HG03432 (cell line): Measurements from ENCODE around the gene FAM98C.
"Not testable (repeated sequence)": the region's sequence is repeated elsewhere in the genome, so short reads cannot be mapped to it uniquely, and the experiment has no call there.

ENCODE experiments used
- ATAC-seq: cut with Tn5 transposase; IDR thresholded peaks from one replicate; pipeline ENCODE4 v1.9.1; 2021; ENCODE audit warnings: mild to moderate bottlenecking, moderate library complexity; ENCODE audit not compliant: unreplicated experiment

FAM98C gene

GRCh38 chr19:38402967-38403674, at the start of gene FAM98C:
Gene FAM98C, plus strand, starts transcription at chr19:38403093. Its CDS starts 61 bp downstream, at chr19:38403154.
- peak; percentile 88 for ATAC-seq

GRCh38 chr19:38355728-38356725, 46.9 kb upstream of the FAM98C start:
- ATAC-seq, result no peak

GRCh38 chr19:38358071-38358470, 44.8 kb upstream of the FAM98C start:
- no peak for ATAC-seq

DNA sequence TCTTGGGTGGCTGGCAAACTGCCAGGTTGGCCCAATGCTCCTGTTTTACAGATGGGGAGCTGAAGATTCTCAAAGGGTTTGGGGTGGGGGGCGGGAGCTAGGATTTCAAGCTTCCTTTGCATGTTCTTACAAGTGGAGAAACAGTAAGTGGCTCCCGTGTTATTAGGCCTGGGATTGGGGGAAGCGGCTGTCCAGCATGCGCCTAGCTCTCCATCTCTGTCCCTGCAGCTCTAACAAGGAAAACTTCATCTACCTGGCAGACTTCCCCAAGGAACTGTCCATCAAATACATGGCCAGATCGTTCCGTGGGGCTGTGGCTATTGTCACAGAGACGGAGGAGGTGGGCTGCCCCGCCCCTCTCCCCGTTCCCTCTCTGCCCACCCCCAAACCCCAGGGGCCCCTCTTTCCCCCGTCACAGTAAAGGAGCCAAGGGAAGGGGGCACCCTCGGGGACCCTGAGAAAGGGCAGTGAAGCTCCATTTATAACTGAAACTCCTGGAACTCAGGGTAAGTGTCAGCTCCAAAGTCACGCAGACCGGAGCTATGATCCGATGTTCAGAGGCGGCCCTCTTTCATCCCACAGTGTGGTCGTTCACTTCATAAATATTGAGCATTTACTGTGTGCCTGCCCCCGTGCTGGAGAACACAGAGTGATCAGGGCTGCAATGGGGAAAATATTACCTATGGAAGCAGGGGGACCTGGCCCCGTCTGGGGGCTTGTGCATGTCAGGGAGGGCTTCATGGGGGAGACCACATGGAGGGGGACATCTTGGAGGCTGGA, 43.5 kb upstream of the FAM98C start:
- no peak for ATAC-seq

- no peak for ATAC-seq
Measured at GRCh38 chr19:38360351-38360750, 42.5 kb upstream of the FAM98C start.

- no peak for ATAC-seq
Measured at GRCh38 chr19:38360839-38361631, 41.9 kb upstream of the FAM98C start.

DNA sequence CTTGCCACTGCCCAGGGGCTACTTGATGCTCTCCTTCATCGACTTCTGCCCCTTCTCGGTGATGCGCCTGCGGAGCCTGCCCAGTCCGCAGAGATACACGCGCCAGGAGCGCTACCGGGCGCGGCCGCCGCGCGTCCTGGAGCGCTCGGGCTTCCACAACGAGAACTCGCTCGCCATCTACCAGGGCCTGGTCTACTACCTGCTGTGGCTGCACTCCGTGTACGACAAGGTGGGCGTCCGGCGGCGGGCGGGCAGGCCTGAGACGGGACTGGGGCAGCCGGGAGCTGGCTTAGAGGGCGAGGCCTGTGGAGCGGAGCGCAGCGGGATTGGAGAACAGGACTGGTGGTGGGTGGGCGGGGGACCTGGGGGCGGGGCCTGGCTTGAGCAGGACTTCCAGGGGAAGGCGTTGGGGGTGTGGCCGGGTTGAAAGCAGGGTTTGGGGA, 41.2 kb upstream of the FAM98C start:
- ATAC-seq, result no peak

DNA sequence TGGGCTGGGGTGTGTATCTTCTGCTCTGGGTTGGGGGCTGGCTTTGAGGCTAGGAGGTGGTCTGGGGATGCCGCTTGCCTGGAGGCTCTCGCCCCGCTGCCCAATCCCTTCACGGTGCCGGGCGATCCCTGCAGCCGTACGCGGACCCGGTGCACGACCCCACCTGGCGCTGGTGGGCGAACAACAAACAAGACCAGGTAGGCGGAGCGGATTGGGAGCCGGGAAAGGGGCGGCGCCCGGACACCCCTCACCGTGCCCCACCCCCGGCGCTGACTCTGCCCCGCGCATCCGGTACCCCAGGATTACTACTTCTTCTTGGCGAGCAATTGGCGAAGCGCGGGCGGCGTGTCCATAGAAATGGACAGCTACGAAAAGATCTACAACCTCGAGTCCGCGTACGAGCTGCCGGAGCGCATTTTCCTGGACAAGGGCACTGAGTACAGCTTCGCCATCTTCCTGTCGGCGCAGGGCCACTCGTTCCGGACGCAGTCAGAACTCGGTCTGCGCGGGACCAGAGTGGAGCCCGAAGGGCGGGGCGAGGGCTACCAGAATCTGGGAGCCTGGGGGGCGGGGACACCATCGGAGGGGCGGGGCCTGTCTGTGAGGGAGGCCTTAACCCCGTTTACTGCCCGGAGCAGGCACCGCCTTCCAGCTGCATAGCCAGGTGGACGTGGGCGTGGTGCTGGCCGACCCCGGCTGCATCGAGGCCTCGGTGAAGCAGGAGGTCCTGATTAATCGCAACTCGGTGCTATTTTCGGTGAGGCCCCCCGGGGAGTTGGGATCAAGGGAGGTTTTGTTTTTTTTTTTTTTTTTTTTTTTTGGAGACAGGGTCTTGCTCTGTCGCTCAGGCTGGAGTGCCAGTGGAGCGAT, 40.6 kb upstream of the FAM98C start:
- ATAC-seq, result no peak

- not testable (repeated sequence) for ATAC-seq
Measured at GRCh38 chr19:38362946-38363688, 39.8 kb upstream of the FAM98C start.

DNA sequence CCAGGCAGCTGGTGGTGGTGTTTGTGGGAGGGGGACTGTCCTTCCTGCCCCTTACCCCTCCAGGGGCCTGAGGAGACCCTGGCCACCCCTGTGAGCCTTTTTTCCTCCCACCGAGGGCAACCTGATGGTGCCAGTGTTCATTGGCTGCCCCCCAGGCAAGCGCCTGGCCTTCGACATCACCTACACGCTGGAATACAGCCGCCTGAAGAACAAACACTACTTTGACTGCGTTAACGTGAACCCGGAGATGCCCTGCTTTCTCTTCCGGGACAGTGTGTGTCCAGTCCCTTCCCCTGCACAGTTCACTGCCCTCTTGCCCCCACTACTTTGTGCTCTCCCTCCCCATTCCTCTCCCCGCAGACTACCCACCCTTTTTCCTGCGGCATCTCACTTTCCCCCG, 35.9 kb upstream of the FAM98C start:
- no peak for ATAC-seq

DNA sequence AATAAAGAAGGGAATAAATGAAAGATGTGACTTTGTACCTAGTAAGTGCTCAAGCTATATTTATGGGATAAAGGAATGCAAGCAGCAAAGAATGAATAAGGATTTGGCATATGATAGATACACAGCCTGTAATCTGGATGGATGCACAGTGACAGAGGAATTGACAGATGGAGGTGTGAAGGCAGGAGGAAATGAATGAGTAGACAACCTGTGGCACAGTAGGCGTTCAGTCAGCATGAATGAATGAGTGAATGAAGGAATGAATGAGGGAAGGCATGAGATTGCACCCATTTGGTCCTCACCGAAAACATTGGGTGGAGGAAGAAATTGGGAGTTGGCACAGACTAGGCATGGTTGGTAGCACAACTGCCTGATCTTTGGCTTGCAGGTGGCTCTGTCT, 33.3 kb upstream of the FAM98C start:
- ATAC-seq, result no peak

GRCh38 chr19:38370299-38370698, 32.6 kb upstream of the FAM98C start:
- no peak for ATAC-seq

- no peak for ATAC-seq
Measured at GRCh38 chr19:38371081-38371480, 31.8 kb upstream of the FAM98C start.

DNA sequence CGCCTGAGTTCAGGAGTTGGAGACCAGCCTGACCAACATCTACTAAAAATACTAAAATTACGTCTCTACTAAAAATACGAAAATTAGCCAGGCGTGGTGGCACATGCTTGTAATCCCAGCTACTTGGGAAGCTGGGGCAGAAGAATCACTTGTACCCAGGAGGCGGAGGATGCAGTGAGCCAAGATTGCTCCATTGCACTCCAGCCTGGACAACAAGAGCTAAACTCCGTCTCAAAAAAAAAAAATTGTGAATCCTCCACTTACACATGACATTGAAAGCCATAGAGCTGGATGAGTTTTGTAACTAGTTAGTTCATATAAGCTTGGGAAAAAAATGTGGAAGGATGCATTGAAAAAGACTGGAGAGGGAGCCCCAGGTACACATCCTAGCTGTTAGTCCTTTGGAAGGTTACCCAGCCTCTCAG, 29.0 kb upstream of the FAM98C start:
- ATAC-seq, result no peak

- ATAC-seq, result peak; percentile 94
Measured at GRCh38 chr19:38374332-38375097, 28.4 kb upstream of the FAM98C start, which contains the start of gene PSMD8. Gene PSMD8, plus strand, starts transcription at chr19:38374571. Its CDS starts 31 bp downstream, at chr19:38374602.

GRCh38 chr19:38375098-38375493, 27.8 kb upstream of the FAM98C start:
- ATAC-seq, result no peak

GRCh38 chr19:38375748-38376147, 27.1 kb upstream of the FAM98C start:
- no peak for ATAC-seq

DNA sequence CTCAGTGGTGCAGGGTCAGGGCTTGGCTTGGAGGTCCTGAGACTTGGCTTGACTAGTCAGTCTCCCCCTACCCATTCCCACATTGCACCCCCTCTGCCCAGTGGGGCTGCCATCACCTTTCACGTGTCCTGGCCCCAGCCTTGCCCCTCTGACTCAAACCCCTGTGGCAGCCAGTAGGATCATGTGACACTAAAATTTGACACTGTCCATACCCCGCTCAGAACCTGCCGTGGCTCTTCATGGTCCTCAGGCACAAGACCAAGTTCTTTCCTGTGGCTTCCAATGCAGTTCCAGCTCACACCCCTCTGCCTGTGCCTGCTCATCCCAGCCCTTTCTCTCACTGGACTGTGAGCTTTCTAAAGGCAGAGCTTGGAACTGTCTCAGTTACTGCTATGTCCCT, 26.3 kb upstream of the FAM98C start:
- ATAC-seq, result no peak
